Peyer's patch (tissue), 4 donors: ENCODE data around the gene EMCN.

Experiments used
- POLR2A ChIP-seq, 2 donors: fragments of 450-650 bp; IDR thresholded peaks; one replicate each; pipeline ENCODE4 v1.5.1; 2017; ENCODE audit warnings: antibody characterized with exemption in 2 of 2, mild to moderate bottlenecking in 2 of 2, moderate library complexity in 2 of 2
- TF ChIP-seq, protein P1 (sequence below), 6 experiments: fragments of 450-650 bp in 4 of 6; fragments of 200-600 bp in 2 of 6; sonication (generic) in 1 of 6; IDR thresholded peaks; one replicate each; pipeline ENCODE4 v1.5.1; 2017 to 2019; ENCODE audit warnings: antibody characterized with exemption in 6 of 6, mild to moderate bottlenecking in 3 of 6, moderate library complexity in 1 of 6

DNA sequence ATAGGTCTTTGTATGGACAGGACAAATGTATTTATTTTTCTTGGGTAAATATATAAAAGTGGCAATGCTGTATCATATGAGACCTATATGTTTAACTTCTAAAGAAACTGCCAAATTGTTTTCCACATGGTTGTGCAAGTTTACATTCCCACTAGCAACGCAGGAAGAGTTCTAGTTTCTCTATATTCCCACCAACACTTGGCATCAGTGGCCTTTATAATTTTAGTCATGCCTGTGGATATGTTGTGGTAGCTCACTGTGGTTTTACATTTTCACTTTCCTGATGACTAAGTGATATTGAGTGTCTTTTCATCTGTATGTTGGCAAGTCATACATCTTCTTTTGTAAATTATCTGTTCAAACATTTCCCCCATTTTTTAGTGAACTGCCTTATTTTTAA is 126.0 kb downstream of the EMCN start:
- TF ChIP-seq, protein P1, sequence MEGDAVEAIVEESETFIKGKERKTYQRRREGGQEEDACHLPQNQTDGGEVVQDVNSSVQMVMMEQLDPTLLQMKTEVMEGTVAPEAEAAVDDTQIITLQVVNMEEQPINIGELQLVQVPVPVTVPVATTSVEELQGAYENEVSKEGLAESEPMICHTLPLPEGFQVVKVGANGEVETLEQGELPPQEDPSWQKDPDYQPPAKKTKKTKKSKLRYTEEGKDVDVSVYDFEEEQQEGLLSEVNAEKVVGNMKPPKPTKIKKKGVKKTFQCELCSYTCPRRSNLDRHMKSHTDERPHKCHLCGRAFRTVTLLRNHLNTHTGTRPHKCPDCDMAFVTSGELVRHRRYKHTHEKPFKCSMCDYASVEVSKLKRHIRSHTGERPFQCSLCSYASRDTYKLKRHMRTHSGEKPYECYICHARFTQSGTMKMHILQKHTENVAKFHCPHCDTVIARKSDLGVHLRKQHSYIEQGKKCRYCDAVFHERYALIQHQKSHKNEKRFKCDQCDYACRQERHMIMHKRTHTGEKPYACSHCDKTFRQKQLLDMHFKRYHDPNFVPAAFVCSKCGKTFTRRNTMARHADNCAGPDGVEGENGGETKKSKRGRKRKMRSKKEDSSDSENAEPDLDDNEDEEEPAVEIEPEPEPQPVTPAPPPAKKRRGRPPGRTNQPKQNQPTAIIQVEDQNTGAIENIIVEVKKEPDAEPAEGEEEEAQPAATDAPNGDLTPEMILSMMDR (IDR thresholded peaks at IDR 0.05): no peak
- no peak for TF ChIP-seq POLR2A (IDR thresholded peaks at IDR 0.05)
